Measurements from ENCODE around the gene CARD8.
A peak's percentile ranks its signal among the peaks of the same experiment; 100 is the strongest.
"Not testable (repeated sequence)": the region's sequence is repeated elsewhere in the genome, so short reads cannot be mapped to it uniquely, and the experiment has no call there.

Gene CARD8

GRCh38 chr19:48249502-48250014, 6.2 kb downstream of the CARD8 start:
- Histone ChIP-seq H4K5ac (ENCODE audit: low read length) (no peak overlapping the region), H3K27ac (ENCODE audit: low read depth, low read length) (no peak overlapping the region), H3K36me3 (ENCODE audit: control insufficient read depth, insufficient read depth, low read length) (no peaks in the 10 kb centered on the region), H2BK15ac (replicated peaks; ENCODE audit: low read depth) (no peak overlapping the region), H3K4me3 (ENCODE audit: low read length) (no peak overlapping the region), H3K9ac (ENCODE audit: low read length) (no peak overlapping the region), H3K79me1 (ENCODE audit: low read length) (no peaks in the 10 kb centered on the region), H3K79me2 (ENCODE audit: control insufficient read depth, insufficient read depth, low read length) (no peaks in the 10 kb centered on the region), H3K27me3 (ENCODE audit: insufficient read depth, low read length, poor library complexity) (no peaks in the 10 kb centered on the region), H2AK5ac (ENCODE audit: low read length) (no peak overlapping the region), H3K4me2 (ENCODE audit: low read length) (no peak overlapping the region), H3K4ac (ENCODE audit: low read depth, low read length) (no peak overlapping the region), H3K23ac (ENCODE audit: low read length) (no peak overlapping the region), H3K18ac (ENCODE audit: low read length) (no peak overlapping the region), H3K4me1 (ENCODE audit: control insufficient read depth, low read depth, low read length) (no peaks in the 10 kb centered on the region), H2BK5ac (ENCODE audit: low read length) (no peak overlapping the region), H3K56ac (ENCODE audit: low read length) (no peak overlapping the region), H4K8ac (ENCODE audit: low read depth, low read length) (no peak overlapping the region), H2BK120ac (ENCODE audit: low read depth, low read length) (no peak overlapping the region)
- DNase-seq = no peak
- WGBS (ENCODE audit: extremely low coverage, insufficient coverage, low lambda C conversion rate) = no CpG with 5 or more reads among the region's 13 CpGs

GRCh38 chr19:48248081-48248833, 7.5 kb downstream of the CARD8 start:
- H3K23ac ChIP-seq (ENCODE audit: low read length) = no peak overlapping the region
- H4K8ac ChIP-seq (ENCODE audit: low read depth, low read length) = no peak overlapping the region
- no peak overlapping the region for H3K56ac ChIP-seq (ENCODE audit: low read length)
- no peaks in the 10 kb centered on the region for H3K27me3 ChIP-seq (ENCODE audit: insufficient read depth, low read length, poor library complexity)
- H3K36me3 ChIP-seq (ENCODE audit: control insufficient read depth, insufficient read depth, low read length) = no peaks in the 10 kb centered on the region
- no peak overlapping the region for H3K4me3 ChIP-seq (ENCODE audit: low read length)
- no peak for DNase-seq
- H3K79me2 ChIP-seq (ENCODE audit: control insufficient read depth, insufficient read depth, low read length) = no peaks in the 10 kb centered on the region
- no peaks in the 10 kb centered on the region for H3K79me1 ChIP-seq (ENCODE audit: low read length)
- H3K9ac ChIP-seq (ENCODE audit: low read length) = no peak overlapping the region
- H2BK120ac ChIP-seq (ENCODE audit: low read depth, low read length) = no peak overlapping the region
- H3K4me2 ChIP-seq (ENCODE audit: low read length) = no peak overlapping the region
- WGBS (ENCODE audit: extremely low coverage, insufficient coverage, low lambda C conversion rate) = no CpG with 5 or more reads among the region's 7 CpGs
- H4K5ac ChIP-seq (ENCODE audit: low read length) = no peak overlapping the region
- H3K4me1 ChIP-seq (ENCODE audit: control insufficient read depth, low read depth, low read length) = no peaks in the 10 kb centered on the region
- H2BK5ac ChIP-seq (ENCODE audit: low read length) = no peak overlapping the region
- no peak overlapping the region for H2BK15ac ChIP-seq (replicated peaks; ENCODE audit: low read depth)
- no peak overlapping the region for H3K18ac ChIP-seq (ENCODE audit: low read length)
- no peak overlapping the region for H2AK5ac ChIP-seq (ENCODE audit: low read length)
- no peak overlapping the region for H3K27ac ChIP-seq (ENCODE audit: low read depth, low read length)
- H3K4ac ChIP-seq (ENCODE audit: low read depth, low read length) = no peak overlapping the region

- Histone ChIP-seq H3K18ac (ENCODE audit: low read length) (no peak overlapping the region), H3K4me1 (ENCODE audit: control insufficient read depth, low read depth, low read length) (no peaks in the 10 kb centered on the region), H3K23ac (ENCODE audit: low read length) (no peak overlapping the region), H4K5ac (ENCODE audit: low read length) (no peak overlapping the region), H2BK120ac (ENCODE audit: low read depth, low read length) (no peak overlapping the region), H2AK5ac (ENCODE audit: low read length) (no peak overlapping the region), H3K27ac (ENCODE audit: low read depth, low read length) (no peak overlapping the region), H3K4ac (ENCODE audit: low read depth, low read length) (no peak overlapping the region), H2BK5ac (ENCODE audit: low read length) (no peak overlapping the region), H3K27me3 (ENCODE audit: insufficient read depth, low read length, poor library complexity) (no peaks in the 10 kb centered on the region), H3K9ac (ENCODE audit: low read length) (no peak overlapping the region), H4K8ac (ENCODE audit: low read depth, low read length) (no peak overlapping the region), H3K4me3 (ENCODE audit: low read length) (no peak overlapping the region), H3K4me2 (ENCODE audit: low read length) (no peak overlapping the region), H3K36me3 (ENCODE audit: control insufficient read depth, insufficient read depth, low read length) (no peaks in the 10 kb centered on the region), H3K79me1 (ENCODE audit: low read length) (no peaks in the 10 kb centered on the region), H2BK15ac (replicated peaks; ENCODE audit: low read depth) (no peak overlapping the region), H3K79me2 (ENCODE audit: control insufficient read depth, insufficient read depth, low read length) (no peaks in the 10 kb centered on the region), H3K56ac (ENCODE audit: low read length) (no peak overlapping the region)
- DNase-seq = no peak
- no CpG with 5 or more reads among the region's 3 CpGs for WGBS (ENCODE audit: extremely low coverage, insufficient coverage, low lambda C conversion rate)
Observed at GRCh38 chr19:48247212-48247611, 8.5 kb downstream of the CARD8 start.

- H3K4me1 ChIP-seq (ENCODE audit: control insufficient read depth, low read depth, low read length) = no peaks in the 10 kb centered on the region
- no peak overlapping the region for H2BK15ac ChIP-seq (replicated peaks; ENCODE audit: low read depth)
- no peak overlapping the region for H3K4me2 ChIP-seq (ENCODE audit: low read length)
- H2BK120ac ChIP-seq (ENCODE audit: low read depth, low read length) = no peak overlapping the region
- H4K5ac ChIP-seq (ENCODE audit: low read length) = no peak overlapping the region
- no peaks in the 10 kb centered on the region for H3K27me3 ChIP-seq (ENCODE audit: insufficient read depth, low read length, poor library complexity)
- H3K79me2 ChIP-seq (ENCODE audit: control insufficient read depth, insufficient read depth, low read length) = no peaks in the 10 kb centered on the region
- H3K9ac ChIP-seq (ENCODE audit: low read length) = no peak overlapping the region
- H3K56ac ChIP-seq (ENCODE audit: low read length) = no peak overlapping the region
- H3K27ac ChIP-seq (ENCODE audit: low read depth, low read length) = no peak overlapping the region
- no peak overlapping the region for H3K4me3 ChIP-seq (ENCODE audit: low read length)
- DNase-seq = no peak
- no peak overlapping the region for H3K4ac ChIP-seq (ENCODE audit: low read depth, low read length)
- no peaks in the 10 kb centered on the region for H3K79me1 ChIP-seq (ENCODE audit: low read length)
- H3K36me3 ChIP-seq (ENCODE audit: control insufficient read depth, insufficient read depth, low read length) = no peaks in the 10 kb centered on the region
- H4K8ac ChIP-seq (ENCODE audit: low read depth, low read length) = no peak overlapping the region
- H3K18ac ChIP-seq (ENCODE audit: low read length) = no peak overlapping the region
- no CpG with 5 or more reads among the region's 5 CpGs for WGBS (ENCODE audit: extremely low coverage, insufficient coverage, low lambda C conversion rate)
- H2AK5ac ChIP-seq (ENCODE audit: low read length) = no peak overlapping the region
- H3K23ac ChIP-seq (ENCODE audit: low read length) = no peak overlapping the region
- H2BK5ac ChIP-seq (ENCODE audit: low read length) = no peak overlapping the region
Observed at GRCh38 chr19:48246101-48246500, 9.6 kb downstream of the CARD8 start.

- H3K4me2 ChIP-seq (ENCODE audit: low read length) = no peak overlapping the region
- H2AK5ac ChIP-seq (ENCODE audit: low read length) = no peak overlapping the region
- peak; percentile 45 for DNase-seq
- H3K4me1 ChIP-seq (ENCODE audit: control insufficient read depth, low read depth, low read length) = no peaks in the 10 kb centered on the region
- H3K4ac ChIP-seq (ENCODE audit: low read depth, low read length) = no peak overlapping the region
- WGBS (ENCODE audit: extremely low coverage, insufficient coverage, low lambda C conversion rate) = no CpG with 5 or more reads among the region's 5 CpGs
- H3K56ac ChIP-seq (ENCODE audit: low read length) = no peak overlapping the region
- H3K18ac ChIP-seq (ENCODE audit: low read length) = no peak overlapping the region
- H3K27ac ChIP-seq (ENCODE audit: low read depth, low read length) = no peak overlapping the region
- no peak overlapping the region for H4K5ac ChIP-seq (ENCODE audit: low read length)
- no peak overlapping the region for H3K4me3 ChIP-seq (ENCODE audit: low read length)
- no peak overlapping the region for H4K8ac ChIP-seq (ENCODE audit: low read depth, low read length)
- H2BK15ac ChIP-seq (replicated peaks; ENCODE audit: low read depth) = no peak overlapping the region
- H3K27me3 ChIP-seq (ENCODE audit: insufficient read depth, low read length, poor library complexity) = no peaks in the 10 kb centered on the region
- no peaks in the 10 kb centered on the region for H3K79me2 ChIP-seq (ENCODE audit: control insufficient read depth, insufficient read depth, low read length)
- no peaks in the 10 kb centered on the region for H3K79me1 ChIP-seq (ENCODE audit: low read length)
- H3K9ac ChIP-seq (ENCODE audit: low read length) = no peak overlapping the region
- no peak overlapping the region for H2BK5ac ChIP-seq (ENCODE audit: low read length)
- H3K23ac ChIP-seq (ENCODE audit: low read length) = no peak overlapping the region
- H2BK120ac ChIP-seq (ENCODE audit: low read depth, low read length) = no peak overlapping the region
- H3K36me3 ChIP-seq (ENCODE audit: control insufficient read depth, insufficient read depth, low read length) = no peaks in the 10 kb centered on the region
Observed at GRCh38 chr19:48244281-48244680, 11.4 kb downstream of the CARD8 start.

GRCh38 chr19:48241771-48242170, 13.9 kb downstream of the CARD8 start:
- not testable (repeated sequence) for H3K18ac ChIP-seq (ENCODE audit: low read length); DNase-seq; H3K4me1 ChIP-seq (ENCODE audit: control insufficient read depth, low read depth, low read length); H4K8ac ChIP-seq (ENCODE audit: low read depth, low read length); H4K5ac ChIP-seq (ENCODE audit: low read length); H3K27ac ChIP-seq (ENCODE audit: low read depth, low read length); H3K79me2 ChIP-seq (ENCODE audit: control insufficient read depth, insufficient read depth, low read length); H2BK5ac ChIP-seq (ENCODE audit: low read length); H3K4ac ChIP-seq (ENCODE audit: low read depth, low read length); H2BK120ac ChIP-seq (ENCODE audit: low read depth, low read length); H3K56ac ChIP-seq (ENCODE audit: low read length); H3K27me3 ChIP-seq (ENCODE audit: insufficient read depth, low read length, poor library complexity); H3K79me1 ChIP-seq (ENCODE audit: low read length); H2BK15ac ChIP-seq (replicated peaks; ENCODE audit: low read depth); H3K23ac ChIP-seq (ENCODE audit: low read length); H2AK5ac ChIP-seq (ENCODE audit: low read length); H3K9ac ChIP-seq (ENCODE audit: low read length); H3K36me3 ChIP-seq (ENCODE audit: control insufficient read depth, insufficient read depth, low read length); H3K4me3 ChIP-seq (ENCODE audit: low read length); H3K4me2 ChIP-seq (ENCODE audit: low read length)
- no CpG with 5 or more reads among the region's 6 CpGs for WGBS (ENCODE audit: extremely low coverage, insufficient coverage, low lambda C conversion rate)
